ENCODE results near the gene TBC1D14.

DNA sequence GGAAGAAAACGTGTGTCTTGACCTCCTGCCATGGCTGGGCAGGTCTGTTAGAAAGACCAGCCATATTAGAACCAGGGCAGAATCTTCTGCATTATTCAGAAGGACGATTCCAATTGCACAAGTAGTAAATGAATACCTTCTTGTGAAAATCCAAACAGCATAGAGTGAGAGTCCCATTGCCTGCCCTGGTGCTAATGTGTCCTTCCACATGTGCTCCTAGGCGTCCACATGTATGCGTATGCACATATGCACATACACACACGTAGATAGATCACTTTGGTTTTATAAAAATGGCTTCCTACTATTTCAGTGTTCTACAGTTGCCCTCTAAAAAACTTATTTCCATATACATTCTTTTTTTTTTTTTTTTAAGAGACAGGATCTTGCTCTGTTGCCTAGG lies 168.4 kb downstream of the TBC1D14 start:
- TF ChIP-seq, protein P1, sequence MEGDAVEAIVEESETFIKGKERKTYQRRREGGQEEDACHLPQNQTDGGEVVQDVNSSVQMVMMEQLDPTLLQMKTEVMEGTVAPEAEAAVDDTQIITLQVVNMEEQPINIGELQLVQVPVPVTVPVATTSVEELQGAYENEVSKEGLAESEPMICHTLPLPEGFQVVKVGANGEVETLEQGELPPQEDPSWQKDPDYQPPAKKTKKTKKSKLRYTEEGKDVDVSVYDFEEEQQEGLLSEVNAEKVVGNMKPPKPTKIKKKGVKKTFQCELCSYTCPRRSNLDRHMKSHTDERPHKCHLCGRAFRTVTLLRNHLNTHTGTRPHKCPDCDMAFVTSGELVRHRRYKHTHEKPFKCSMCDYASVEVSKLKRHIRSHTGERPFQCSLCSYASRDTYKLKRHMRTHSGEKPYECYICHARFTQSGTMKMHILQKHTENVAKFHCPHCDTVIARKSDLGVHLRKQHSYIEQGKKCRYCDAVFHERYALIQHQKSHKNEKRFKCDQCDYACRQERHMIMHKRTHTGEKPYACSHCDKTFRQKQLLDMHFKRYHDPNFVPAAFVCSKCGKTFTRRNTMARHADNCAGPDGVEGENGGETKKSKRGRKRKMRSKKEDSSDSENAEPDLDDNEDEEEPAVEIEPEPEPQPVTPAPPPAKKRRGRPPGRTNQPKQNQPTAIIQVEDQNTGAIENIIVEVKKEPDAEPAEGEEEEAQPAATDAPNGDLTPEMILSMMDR (IDR thresholded peaks at IDR 0.05): no peak
- no peak for TF ChIP-seq POLR2A (IDR thresholded peaks at IDR 0.05)

Data from heart left ventricle (tissue), 13 donors.